Fibroblast of mammary gland (primary cell): ENCODE measurements around the gene MRPL43.

Experiments used
- DNase-seq: peaks from one replicate; pipeline ENCODE4 v3.0.0-alpha.2; 2010; ENCODE audit warnings: low read depth
- H3K4me3 ChIP-seq: 2 replicates; pipeline ENCODE4 v1.5.1; 2011; ENCODE audit warnings: low read depth, mild to moderate bottlenecking, low read length, moderate library complexity; ENCODE audit not compliant: control insufficient read depth
- TF ChIP-seq, protein P1 (sequence below): conservative IDR thresholded peaks from 2 replicates; pipeline ENCODE4 v1.5.1; 2011; ENCODE audit warnings: low read depth, low read length, inconsistent platforms; ENCODE audit not compliant: control insufficient read depth, insufficient read depth

MRPL43 gene

GRCh38 chr10:101002456-101002855 is 15.2 kb upstream of the MRPL43 start:
- no peak for DNase-seq
- TF ChIP-seq, protein P1, sequence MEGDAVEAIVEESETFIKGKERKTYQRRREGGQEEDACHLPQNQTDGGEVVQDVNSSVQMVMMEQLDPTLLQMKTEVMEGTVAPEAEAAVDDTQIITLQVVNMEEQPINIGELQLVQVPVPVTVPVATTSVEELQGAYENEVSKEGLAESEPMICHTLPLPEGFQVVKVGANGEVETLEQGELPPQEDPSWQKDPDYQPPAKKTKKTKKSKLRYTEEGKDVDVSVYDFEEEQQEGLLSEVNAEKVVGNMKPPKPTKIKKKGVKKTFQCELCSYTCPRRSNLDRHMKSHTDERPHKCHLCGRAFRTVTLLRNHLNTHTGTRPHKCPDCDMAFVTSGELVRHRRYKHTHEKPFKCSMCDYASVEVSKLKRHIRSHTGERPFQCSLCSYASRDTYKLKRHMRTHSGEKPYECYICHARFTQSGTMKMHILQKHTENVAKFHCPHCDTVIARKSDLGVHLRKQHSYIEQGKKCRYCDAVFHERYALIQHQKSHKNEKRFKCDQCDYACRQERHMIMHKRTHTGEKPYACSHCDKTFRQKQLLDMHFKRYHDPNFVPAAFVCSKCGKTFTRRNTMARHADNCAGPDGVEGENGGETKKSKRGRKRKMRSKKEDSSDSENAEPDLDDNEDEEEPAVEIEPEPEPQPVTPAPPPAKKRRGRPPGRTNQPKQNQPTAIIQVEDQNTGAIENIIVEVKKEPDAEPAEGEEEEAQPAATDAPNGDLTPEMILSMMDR, result no peak
- H3K4me3 ChIP-seq, result no peak overlapping the region

GRCh38 chr10:101001659-101002035 is 14.3 kb upstream of the MRPL43 start:
- peak overlapping the region; percentile 38 for H3K4me3 ChIP-seq
- no peak for DNase-seq
- TF ChIP-seq, protein P1, result no peak

DNA sequence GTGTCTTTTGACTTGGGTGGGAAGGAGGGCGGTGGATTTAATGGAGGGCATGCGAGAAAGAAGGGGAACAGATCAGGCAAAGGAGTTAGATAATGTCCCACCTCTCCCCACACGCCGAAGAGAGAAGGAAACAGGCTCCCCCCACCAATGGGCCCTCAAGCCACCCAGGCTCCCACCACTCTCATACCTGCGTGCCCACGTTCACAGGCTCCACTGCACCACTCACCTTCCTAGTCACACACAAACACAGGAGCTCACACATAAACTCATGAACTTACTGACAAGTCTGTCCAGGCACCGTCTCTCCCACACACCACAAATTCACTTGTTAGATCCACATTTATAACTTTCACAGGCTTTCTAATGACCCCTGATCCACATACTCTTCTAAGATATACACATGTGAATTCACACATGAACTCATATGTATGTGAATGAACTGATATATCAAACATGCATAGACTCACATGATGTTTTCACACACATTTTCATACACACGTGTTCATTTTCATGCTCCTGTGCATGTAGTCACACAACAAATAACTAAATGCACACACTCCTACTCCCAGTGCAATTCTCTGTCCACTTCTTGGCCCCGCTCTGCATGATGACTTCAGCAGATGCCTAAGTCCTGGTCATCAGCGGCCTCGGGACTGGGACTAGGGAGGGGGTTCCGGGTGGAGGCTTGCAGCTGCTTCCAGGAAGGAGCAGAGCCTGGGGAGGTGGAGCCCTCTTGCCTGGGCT is 13.8 kb upstream of the MRPL43 start:
- H3K4me3 ChIP-seq, result peak overlapping the region; percentile 80
- DNase-seq, result peak; percentile 94
- TF ChIP-seq, protein P1, result no peak

- H3K4me3 ChIP-seq, result peak overlapping the region; percentile 80
- TF ChIP-seq, protein P1, result no peak
- no peak for DNase-seq
Observed at GRCh38 chr10:101000127-101000914, 13.0 kb upstream of the MRPL43 start.

GRCh38 chr10:100999742-101000126 is 12.4 kb upstream of the MRPL43 start, which contains the start of gene LZTS2:
LZTS2 (plus strand) TSS chr10:100999808; CDS start chr10:101002539, 2,731 bp downstream.
- no peak for DNase-seq
- TF ChIP-seq, protein P1, result no peak
- H3K4me3 ChIP-seq, result peak within 1 kb of the TSS; percentile 80

GRCh38 chr10:100998991-100999741 is 11.9 kb upstream of the MRPL43 start:
- TF ChIP-seq, protein P1, result no peak
- H3K4me3 ChIP-seq, result peak overlapping the region; percentile 70
- DNase-seq, result peak; percentile 63
